PC-3 (cell line): ENCODE data around the gene PRPF40A.
A peak's percentile ranks its signal among the peaks of the same experiment; 100 is the strongest.

Source experiments
- CTCF ChIP-seq: fragments of 300-600 bp; sonication (generic); conservative IDR thresholded peaks from 2 replicates; pipeline ENCODE4 v1.5.1; 2017; ENCODE audit warnings: antibody characterized with exemption, low read depth, mild to moderate bottlenecking, low read length
- EZH2 ChIP-seq: fragments of 300-600 bp; sonication (generic); IDR thresholded peaks from one replicate; pipeline ENCODE4 v1.6.1; 2017; ENCODE audit warnings: antibody characterized with exemption, mild to moderate bottlenecking, low read length; ENCODE audit not compliant: unreplicated experiment

- TF ChIP-seq CTCF: peak; percentile 85
- TF ChIP-seq EZH2: no peak
Observed at GRCh38 chr2:152635635-152636298, 81.5 kb downstream of the PRPF40A start.
